NT2/D1 (cell line): ENCODE measurements around the gene CLEC2A.
"Not testable (repeated sequence)": the region's sequence is repeated elsewhere in the genome, so short reads cannot be mapped to it uniquely, and the experiment has no call there.

Source experiments
- DNase-seq: peaks from one replicate; pipeline ENCODE4 v3.0.0-alpha.2; 2011; ENCODE audit warnings: low read depth, low spot score
- H3K27me3 ChIP-seq: 2 replicates; pipeline ENCODE4 v1.6.0; 2011; ENCODE audit warnings: mild to moderate bottlenecking; ENCODE audit not compliant: insufficient read length, insufficient read depth
- H3K36me3 ChIP-seq: 2 replicates; pipeline ENCODE4 v1.6.1; 2011; ENCODE audit warnings: mild to moderate bottlenecking, low read length, mixed read lengths; ENCODE audit not compliant: insufficient read depth, insufficient read length
- H3K4me1 ChIP-seq: 2 replicates; pipeline ENCODE4 v1.5.1; 2011; ENCODE audit not compliant: insufficient read depth, insufficient read length
- H3K4me3 ChIP-seq: 2 replicates; pipeline ENCODE4 v1.5.1; 2011; ENCODE audit warnings: low read depth; ENCODE audit not compliant: insufficient read length
- H3K9ac ChIP-seq: 2 replicates; pipeline ENCODE4 v1.6.0; 2011; ENCODE audit warnings: low read depth; ENCODE audit not compliant: insufficient read length
- H3K9me3 ChIP-seq: 2 replicates; pipeline ENCODE4 v1.5.1; 2011; ENCODE audit warnings: mild to moderate bottlenecking, low read length; ENCODE audit not compliant: insufficient read depth
- SUZ12 ChIP-seq: IDR thresholded peaks from 2 replicates; pipeline ENCODE4 v1.6.1; 2011; ENCODE audit not compliant: insufficient read length, insufficient read depth; ENCODE audit errors: extremely low read depth
- YY1 ChIP-seq: IDR thresholded peaks from 2 replicates; pipeline ENCODE4 v1.6.1; 2011; ENCODE audit not compliant: insufficient read length, insufficient read depth
- ZNF274 ChIP-seq: IDR thresholded peaks from 2 replicates; pipeline ENCODE4 v1.6.1; 2011; ENCODE audit warnings: mild to moderate bottlenecking, low read depth, low read length

Gene CLEC2A

DNA sequence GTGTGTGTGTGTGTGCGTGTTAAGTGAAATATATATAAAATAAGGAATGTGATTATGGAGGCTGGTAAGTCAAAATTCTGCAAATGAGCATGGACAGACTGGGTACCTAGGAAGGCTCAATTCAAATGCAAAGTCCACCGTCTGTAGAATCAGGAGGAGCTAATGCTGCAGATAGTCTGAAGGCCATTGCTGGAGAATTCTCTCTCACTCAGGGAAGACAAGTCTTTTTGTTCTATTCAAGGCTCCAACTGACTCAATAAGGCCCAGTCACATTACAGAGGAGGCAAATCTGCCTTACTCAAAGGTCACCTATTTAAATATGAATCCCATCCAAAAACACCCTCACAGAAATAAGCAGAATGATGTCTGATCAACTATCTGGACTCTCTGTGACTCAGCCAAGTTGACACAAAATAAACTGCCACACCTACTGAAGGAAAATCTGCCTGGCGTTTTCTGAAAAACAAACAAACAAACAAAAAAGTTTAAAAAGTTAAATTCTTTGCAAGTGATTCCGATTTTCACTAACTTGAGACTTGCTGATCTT lies 51.6 kb downstream of the CLEC2A start:
- H3K27me3 ChIP-seq, result no peaks in the 10 kb centered on the region
- no peaks in the 10 kb centered on the region for H3K4me1 ChIP-seq
- no peak for TF ChIP-seq YY1
- TF ChIP-seq ZNF274, result no peak
- no peak for TF ChIP-seq SUZ12
- peak; percentile 63 for DNase-seq
- no peak overlapping the region for H3K4me3 ChIP-seq
- no peak overlapping the region for H3K9ac ChIP-seq
- no peaks in the 10 kb centered on the region for H3K9me3 ChIP-seq
- no peaks in the 10 kb centered on the region for H3K36me3 ChIP-seq

DNA sequence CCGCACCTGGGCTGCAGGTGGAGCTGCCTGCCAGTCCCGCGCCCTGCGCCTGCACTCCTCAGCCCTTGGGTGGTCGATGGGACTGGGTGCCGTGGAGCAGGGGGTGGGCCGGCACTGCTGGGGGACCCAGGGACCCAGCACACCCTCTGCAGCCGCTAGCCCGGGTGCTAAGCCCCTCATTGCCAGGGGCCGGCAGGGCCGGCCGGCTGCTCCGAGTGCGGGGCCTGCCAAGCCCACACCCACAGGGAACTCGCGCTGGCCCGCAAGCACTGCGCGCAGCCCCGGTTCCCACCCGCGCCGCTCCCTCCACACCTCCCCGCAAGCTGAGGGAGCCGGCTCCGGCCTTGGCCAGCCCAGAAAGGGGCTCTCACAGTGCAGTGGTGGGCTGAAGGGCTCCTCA lies 56.0 kb downstream of the CLEC2A start:
- H3K4me1 ChIP-seq, H3K9me3 ChIP-seq, H3K36me3 ChIP-seq, DNase-seq, H3K27me3 ChIP-seq, H3K4me3 ChIP-seq, H3K9ac ChIP-seq: not testable (repeated sequence)

DNA sequence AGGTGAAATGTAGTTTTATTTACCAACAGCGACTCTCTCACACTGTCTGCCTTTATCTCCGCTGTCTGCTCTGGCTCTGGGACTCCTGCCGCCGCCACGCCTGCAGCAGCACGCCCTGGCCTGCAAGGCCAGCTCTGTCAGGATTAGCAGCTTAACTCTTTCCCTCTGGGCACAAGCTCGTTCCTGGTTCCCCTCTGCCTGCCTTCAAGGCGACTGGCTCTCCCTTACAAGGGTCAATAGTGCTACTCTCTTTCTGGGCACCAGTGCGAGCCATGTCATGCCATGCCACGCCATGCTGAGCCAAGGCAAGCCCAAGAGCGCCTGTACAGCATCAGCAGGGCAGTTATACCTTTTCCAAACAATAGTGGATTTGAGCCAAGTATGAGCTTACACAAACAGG lies 59.4 kb downstream of the CLEC2A start:
- no peaks in the 10 kb centered on the region for H3K27me3 ChIP-seq
- H3K9ac ChIP-seq, result no peak overlapping the region
- no peak for TF ChIP-seq SUZ12
- TF ChIP-seq ZNF274, result no peak
- no peak for TF ChIP-seq YY1
- H3K4me3 ChIP-seq, result no peak overlapping the region
- no peaks in the 10 kb centered on the region for H3K4me1 ChIP-seq
- DNase-seq, result no peak
- H3K9me3 ChIP-seq, result no peaks in the 10 kb centered on the region
- H3K36me3 ChIP-seq, result no peaks in the 10 kb centered on the region

DNA sequence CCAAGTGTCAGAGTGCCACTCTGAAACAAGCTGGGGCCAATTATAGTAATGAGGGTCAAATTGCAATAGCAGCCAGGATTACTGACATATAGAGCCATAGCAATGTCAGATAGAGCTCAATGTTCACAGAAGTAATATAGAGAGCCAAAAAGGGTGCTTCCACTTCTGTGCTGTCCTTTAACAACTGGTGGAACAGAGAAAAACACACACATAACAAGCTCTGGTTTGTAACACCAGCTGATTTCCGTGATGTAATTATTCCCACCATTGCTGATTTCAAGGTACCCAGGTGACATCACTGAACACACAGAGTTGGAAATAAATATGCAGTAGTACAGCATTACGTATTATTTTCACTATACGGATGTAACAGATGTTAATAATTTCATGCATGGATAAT lies 60.0 kb downstream of the CLEC2A start:
- H3K9ac ChIP-seq, result no peak overlapping the region
- no peak overlapping the region for H3K4me3 ChIP-seq
- H3K4me1 ChIP-seq, result no peaks in the 10 kb centered on the region
- no peak for DNase-seq
- H3K27me3 ChIP-seq, result no peaks in the 10 kb centered on the region
- H3K36me3 ChIP-seq, result no peaks in the 10 kb centered on the region
- TF ChIP-seq ZNF274 (no peak), SUZ12 (no peak), YY1 (no peak)
- no peaks in the 10 kb centered on the region for H3K9me3 ChIP-seq

DNA sequence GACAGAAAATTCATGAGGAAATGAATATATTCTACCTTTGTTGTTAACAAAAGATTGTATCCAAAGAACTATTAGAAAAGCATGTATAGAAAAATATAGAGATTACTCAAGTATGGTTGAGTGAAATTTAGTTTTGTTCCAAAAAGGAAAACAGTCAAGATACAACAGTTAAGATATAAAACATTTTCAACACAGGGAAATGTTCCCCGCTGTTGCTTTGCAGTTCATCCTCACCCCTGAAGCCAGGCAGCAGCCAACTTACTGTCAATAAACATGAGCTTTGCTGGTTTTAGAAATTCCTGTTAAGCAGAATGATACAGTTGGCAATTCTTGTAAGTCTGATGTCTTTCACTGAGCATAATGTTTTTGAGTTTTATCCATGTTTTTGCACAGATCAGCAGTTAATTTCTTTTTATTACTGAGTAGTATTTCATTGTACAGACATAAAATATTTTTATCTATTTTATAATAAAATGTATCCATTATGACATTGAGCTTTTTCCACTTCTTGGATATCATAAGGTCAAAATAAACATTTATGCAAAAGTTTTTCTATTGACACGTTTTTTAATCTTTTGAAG lies 61.8 kb downstream of the CLEC2A start:
- DNase-seq, result no peak
- TF ChIP-seq SUZ12, result no peak
- TF ChIP-seq ZNF274, result no peak
- no peak for TF ChIP-seq YY1

DNA sequence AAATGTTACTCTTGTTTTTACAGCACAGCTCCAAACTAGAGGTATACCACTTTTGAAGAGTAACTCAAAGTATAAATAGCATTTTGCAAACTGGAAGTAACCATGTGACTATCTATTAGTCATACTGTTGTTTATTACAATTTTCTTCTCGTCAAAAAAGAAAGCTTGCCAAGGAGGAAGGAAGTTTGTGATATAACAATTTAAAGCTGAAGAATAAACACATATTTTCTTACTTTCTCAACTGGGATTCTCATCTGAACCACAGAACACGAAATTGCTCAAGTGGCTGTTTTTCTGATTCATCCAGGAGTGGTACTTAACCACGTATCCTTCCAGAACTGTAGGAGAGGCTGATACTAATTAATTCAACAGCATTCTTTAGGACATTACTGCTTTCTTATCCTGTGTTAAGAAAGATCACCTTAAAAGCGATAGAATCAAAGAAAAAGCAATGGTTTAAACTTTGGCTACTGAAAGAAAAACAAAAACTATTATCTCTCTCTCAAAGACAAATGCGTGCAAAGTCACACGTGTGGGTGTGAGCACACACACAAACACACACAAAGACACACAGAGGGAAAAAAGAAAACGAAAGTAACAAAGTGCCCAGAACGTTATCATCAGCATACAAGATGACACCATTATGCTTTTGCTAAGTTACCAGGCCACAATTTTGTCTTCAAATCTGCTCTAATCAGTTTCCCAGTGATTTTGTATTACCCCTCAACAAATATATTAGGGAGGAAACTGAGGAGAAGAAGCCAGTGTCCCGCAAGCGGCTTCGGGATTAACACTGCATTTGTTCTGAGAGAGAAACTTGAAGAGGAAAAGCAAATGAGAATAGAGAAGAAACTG lies 62.6 kb downstream of the CLEC2A start, which contains the start of gene CLEC2B:
CLEC2B (minus strand) TSS at position 48 of the 855 bp plus-strand sequence.
- no peaks in the 10 kb centered on the region for H3K9me3 ChIP-seq
- TF ChIP-seq YY1 (no peak), SUZ12 (no peak), ZNF274 (no peak)
- no peak for DNase-seq
- H3K4me3 ChIP-seq, result no peak within 1 kb of the TSS
- no peaks in the 10 kb centered on the region for H3K27me3 ChIP-seq
- no peaks in the 10 kb centered on the region for H3K4me1 ChIP-seq
- no peak within 1 kb of the TSS for H3K9ac ChIP-seq
- no peaks in the 10 kb centered on the region for H3K36me3 ChIP-seq

More for the DNA sequence above, 61.8 kb downstream of the CLEC2A start:
- Histone ChIP-seq H3K9ac (no peak overlapping the region), H3K4me3 (no peak overlapping the region), H3K9me3 (no peaks in the 10 kb centered on the region), H3K36me3 (no peaks in the 10 kb centered on the region), H3K27me3 (no peaks in the 10 kb centered on the region), H3K4me1 (no peaks in the 10 kb centered on the region)

DNA sequence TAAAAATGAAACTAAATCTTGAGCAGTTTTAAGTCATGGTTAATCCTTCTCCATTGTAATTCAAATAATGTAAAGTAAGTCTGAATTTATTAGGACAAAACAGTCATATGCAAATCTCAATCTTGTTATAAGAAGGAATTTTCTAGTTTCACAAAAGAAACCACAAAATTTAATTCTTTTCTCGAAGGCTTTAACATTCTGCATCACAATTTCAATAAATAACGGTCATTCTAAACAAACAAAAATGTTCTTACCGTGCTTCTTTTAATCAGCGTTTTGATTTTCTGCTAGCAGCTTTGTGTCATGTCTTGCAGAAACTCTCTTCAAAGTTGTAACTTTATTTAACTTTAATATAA lies 63.2 kb downstream of the CLEC2A start:
- Histone ChIP-seq H3K9me3 (peaks cover under 1% of the 10 kb centered on the region), H3K9ac (no peak overlapping the region), H3K36me3 (no peaks in the 10 kb centered on the region), H3K27me3 (no peaks in the 10 kb centered on the region), H3K4me1 (no peaks in the 10 kb centered on the region), H3K4me3 (no peak overlapping the region)
- DNase-seq, result no peak
- TF ChIP-seq ZNF274, result no peak
- TF ChIP-seq YY1, result no peak
- no peak for TF ChIP-seq SUZ12
